GM19239 (cell line): ENCODE measurements around the gene ECE1.

Experiments
- DNase-seq: peaks from one replicate; pipeline ENCODE4 v3.0.0; 2011; ENCODE audit warnings: low spot score; ENCODE audit not compliant: insufficient read length
- FAIRE-seq: peaks from 2 replicates; lab custom pipeline; 2011; peaks lifted over from hg19 to GRCh38; lab: Jason Lieb, UNC

ECE1 gene

DNA sequence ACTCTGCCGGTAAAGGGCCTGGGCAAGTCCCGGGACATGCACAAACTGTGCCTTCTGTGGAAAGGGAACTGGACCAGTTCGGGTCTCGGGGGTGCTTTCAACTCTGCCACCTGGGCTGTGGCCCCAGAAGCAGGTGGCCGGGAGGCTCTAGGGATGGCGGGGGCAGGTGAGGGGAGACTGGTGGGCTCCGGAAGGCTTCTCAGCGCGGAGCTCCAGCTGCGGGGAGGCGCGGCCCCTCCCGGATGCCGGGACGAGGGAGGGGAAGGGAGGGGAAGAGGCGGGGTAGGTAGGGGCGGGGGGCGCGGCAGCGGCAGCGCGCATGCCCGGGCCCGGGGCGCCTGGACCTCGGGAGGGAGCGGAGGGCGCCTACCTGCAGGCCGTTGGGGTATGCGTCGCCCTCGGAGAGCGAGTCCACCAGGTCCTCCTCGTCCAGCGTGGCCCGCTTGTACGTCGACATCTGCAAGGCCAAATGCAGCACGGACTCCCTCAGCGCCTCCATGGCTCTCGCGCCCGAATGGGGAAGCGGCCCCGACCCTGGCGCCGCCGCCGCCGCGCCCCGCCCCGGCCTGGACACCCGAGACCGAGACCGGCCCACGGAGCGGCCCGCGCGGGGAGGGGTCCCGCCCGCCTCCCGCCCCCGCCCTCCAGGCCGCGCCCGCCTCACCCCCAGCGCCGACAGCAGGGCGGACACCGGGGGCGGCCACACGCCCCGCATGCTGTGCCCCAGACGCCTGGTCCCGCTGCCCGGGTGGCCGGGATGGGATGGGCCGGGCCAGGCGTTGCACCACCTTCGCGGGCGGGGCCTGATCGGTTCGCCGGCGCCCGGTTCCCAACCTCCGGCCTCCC is at the start of gene ECE1:
TSS of gene ECE1 (minus strand) at position 764 of the 846 bp plus-strand sequence. CDS start at position 715, 49 bp downstream.
- FAIRE-seq = no peak
- DNase-seq = no peak

DNA sequence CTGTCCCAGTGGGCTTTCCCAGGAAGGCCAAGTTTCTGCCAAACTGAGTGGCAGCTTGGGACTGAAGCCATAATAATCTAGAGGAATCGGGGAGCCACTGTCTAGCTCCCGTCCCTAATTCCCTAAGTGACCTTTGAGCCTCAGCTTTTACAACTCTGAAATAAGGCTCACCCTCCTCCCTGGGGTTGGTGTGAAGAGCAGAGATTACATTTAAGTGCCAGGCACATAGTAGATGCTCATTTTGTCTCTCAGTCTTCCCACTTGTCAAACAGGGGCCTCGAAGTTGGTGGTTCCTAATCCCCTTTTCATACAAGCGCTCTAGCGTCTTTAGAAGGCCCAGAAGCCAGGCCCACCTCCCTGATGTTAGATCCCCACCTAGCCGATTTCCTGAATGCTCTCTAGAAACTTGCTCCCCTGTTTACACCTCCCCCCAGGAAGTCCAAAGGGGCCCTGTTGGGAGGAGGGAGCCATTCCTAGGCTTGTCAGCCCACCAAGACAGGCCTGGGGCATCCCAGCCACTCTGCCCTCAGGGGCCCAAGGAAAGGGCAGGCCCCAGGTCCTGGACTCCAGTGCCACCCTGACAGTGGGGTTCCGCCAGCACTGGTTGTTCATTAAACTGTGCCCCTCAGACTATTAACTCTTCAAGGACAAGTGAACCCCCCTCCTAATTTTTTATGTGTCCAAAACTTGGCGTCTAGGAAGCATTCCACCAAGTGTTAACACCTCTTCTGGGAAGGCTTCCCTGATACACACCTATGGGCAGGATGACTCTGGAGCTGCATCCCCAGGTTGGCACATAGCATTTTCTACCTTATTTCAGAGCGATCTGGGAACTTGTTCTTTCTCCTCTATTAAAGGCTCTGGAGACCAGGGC is 49.3 kb upstream of the ECE1 start:
- FAIRE-seq (no peak), DNase-seq (no peak)

DNA sequence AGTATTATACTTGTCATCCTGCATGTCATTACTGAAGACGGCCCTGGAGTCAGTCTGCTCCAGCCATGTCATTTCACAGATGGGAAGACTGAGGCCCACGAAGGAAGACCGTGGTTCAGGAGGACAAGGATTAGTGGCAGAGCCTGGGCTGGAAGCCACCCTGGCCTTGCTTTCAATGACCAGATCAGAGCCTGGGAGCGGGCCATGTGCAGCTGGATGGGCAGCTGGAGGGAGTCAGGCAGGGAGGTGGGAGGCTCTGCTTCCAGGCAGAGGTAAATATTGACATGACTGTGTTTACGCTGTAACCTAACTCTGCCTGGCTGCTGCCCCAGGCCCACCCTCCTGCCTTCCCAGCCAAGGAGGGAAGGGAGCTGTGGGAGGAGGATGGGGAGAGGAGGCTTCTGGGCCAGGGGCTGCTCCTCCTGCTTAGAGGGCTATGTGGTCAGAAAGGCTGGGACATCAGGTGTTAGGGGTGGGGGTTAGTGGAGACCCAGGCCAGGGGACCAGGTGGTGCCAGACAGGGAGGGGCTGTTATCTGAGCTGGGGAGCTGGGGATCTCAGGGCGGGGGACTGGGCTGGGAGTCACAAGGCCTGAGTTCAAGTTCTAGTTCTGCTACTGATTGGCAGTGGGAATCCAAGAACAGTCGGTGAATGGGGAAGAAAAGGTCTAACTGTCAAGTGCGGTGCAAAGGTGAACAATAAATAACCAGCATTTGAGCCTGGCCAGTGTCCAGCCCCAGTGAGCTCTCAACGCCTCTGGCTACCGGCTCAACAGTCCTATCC is 48.5 kb upstream of the ECE1 start:
- no peak for DNase-seq
- no peak for FAIRE-seq

DNA sequence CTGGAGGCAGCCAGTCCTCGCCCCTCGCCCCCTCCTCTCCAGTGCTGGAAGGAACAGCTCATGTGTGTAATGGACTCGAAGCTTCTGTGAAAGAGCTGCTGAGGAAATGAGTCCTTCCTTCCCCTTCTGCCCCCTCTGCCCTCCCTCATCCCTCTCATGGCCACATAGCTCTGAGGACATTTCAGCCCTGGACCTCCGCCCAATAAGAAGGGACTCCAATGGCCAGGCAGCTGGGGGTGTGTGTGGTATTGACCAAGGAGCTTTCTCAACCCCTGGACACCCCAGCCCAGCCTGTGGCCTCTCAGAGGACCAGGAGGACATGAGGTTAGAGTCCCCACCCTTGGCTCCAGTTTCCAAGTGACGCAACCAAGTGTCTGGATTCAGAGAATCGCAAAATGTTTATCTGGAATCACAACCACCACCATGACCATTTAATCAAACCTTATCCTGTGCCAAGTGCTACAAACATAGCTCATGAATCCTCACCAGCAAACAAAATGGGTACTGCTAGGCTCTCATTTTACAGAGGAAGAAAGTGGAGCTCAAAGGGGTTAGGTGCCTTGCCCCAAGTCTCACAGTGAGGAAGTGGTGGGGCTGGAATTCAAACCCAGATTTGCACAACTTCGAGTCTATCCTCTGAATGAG is 47.8 kb upstream of the ECE1 start:
- no peak for DNase-seq
- FAIRE-seq = no peak

DNA sequence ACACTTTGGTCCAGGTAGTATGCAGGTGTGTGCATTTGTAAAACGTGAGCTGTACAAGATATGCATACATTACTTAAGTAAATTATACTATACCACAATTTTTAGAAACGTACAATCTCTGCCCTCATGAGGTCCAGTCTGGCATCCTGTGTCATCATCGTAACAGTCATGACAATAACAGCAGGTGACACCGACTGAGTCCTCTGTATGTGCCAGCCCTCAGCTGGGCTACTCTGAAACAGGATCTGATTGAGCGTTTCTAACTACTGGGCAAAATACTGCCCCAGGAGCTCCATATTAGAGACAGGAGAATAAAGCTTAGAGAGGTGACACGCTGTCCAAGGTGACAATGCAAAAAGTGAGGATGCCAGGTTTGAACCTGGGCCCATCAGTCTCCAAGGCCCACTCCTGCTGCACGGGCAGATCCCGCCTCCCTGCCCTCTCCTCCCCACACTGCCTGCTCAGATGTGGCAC is 47.2 kb upstream of the ECE1 start:
- no peak for DNase-seq
- FAIRE-seq = no peak

DNA sequence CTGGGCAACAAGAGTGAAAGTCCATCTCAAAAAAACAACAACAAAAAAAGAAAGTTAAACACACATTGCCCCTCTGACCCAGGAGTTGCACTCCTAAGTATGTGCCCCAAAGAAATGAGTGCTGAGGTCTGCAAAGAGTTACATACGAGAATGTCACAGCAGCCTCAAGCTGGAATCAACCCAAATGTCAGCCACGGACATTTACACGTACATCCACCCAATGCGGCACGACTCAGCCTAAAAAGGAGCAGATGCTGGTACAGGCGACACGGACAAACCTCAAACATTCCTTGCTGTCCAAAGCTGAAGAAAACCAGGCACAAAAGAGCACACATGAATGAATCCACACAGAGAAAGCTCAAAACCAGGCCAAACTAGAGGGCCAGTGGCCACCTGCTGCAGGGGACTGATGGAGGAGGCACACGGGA is 46.8 kb upstream of the ECE1 start:
- FAIRE-seq (no peak), DNase-seq (no peak)

DNA sequence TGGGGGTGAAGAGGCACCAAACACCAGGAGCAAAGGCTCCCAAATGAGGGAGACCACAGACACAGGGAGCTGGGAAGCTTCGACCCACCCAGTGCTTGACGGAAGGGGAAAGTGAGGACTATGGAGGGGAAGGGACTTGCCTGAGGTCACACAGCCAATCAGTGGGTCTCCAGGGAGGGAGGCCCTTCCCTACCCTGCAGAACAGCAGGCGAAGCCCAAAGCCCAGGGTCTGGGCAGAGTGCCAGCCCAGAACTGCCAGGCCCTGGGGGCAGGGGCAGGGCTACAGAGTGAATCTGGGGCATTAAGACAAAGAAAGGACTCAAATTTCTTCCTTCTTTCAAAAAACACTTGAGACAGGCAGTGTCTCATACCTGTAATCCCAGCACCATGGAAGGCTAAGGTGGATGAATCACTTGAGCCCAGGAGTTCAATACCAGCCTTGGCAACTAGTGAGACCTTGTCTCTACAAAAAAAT is 45.5 kb upstream of the ECE1 start:
- DNase-seq = no peak
- FAIRE-seq = no peak

DNA sequence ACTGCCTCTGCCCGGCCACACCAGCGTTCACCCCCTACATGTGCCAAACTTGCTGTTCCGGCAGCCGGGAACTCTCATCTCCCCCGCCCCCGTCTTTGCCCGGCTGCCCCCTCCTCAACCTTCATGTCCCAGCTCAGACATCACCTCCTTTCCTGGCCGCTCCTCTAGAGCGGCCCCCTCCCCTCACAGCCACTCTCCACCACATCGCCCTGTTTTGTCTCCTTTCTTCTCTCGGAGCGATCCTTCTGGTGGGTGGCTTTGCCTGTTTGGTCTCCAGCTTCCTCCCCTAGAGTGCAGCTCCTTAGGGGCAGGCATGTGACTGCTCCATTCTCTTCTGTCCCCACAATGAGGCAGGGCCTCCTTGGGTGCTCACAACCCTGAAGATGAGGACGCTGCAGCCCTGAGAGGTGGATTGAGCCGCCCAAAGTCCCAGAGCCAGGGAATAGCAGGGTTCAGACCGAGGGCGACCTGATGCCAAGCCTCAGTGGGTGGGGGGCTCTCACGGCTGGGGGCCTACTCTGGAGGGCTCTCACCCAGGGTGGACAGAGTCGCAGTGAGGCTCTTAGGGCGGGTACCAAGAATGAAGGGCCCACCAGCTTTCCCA is 44.9 kb upstream of the ECE1 start:
- no peak for DNase-seq
- peak; percentile 11 for FAIRE-seq

DNA sequence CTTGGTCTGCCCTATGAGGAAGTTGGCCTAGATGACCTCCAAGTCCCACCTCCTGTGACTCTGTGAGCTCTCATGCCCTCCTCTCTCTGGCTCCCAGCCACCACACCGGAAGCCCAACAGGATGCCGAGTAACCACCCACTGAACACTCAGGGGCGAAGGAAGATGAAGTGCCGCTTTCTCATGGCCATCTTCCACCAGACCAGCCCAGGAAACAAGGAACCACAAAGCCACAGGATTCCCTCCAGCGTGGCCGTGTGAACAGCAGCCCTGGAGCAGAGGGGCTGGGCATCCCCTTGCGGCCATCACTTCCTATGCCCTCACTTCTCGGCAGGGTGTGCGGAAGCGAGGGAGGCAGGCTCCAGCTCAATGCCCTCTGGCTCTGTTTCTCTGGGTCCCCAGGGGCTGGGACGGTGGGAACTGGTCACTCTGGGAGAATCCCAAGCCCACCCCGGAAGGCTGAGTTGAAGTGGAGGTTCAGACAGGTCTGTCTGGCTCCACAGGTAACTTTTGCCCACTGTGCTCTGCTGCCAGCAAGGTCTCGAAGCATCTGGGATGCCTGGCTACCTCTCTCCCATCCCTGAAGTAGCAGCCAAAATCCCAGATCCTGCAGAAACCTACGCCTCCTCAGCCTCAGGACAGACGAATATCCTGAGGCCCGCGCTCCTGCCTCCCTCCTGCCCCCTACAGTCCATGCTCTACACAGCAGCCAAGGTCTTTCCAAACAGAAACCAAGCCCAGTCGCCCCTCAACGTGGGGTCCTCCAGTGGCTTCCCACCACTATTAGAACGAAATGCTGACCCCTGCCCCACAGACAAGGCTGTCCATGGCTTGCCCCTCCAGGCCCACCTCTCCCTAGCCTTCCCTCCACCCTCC is 44.2 kb upstream of the ECE1 start:
- FAIRE-seq (peak; percentile 89), DNase-seq (peak; percentile 75)

DNA sequence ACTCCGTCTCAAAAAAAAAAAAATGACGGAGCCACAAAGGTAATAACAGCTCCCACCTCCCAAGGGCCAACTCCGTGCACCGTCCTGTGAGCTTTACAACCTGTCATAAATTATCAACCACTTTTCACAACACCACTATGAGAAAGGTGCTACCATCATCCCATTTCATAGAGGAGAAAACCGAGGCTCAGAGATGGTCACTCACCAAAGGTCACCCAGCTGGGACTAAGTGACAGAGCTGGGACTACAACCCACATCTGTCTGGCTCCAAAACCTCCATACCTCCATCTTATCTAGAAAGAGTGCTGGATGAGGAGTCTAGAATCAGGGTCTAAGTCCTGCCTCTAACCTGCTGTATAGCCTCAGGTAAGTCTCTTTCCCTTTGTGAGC is 43.6 kb upstream of the ECE1 start:
- DNase-seq = no peak
- FAIRE-seq = no peak

DNA sequence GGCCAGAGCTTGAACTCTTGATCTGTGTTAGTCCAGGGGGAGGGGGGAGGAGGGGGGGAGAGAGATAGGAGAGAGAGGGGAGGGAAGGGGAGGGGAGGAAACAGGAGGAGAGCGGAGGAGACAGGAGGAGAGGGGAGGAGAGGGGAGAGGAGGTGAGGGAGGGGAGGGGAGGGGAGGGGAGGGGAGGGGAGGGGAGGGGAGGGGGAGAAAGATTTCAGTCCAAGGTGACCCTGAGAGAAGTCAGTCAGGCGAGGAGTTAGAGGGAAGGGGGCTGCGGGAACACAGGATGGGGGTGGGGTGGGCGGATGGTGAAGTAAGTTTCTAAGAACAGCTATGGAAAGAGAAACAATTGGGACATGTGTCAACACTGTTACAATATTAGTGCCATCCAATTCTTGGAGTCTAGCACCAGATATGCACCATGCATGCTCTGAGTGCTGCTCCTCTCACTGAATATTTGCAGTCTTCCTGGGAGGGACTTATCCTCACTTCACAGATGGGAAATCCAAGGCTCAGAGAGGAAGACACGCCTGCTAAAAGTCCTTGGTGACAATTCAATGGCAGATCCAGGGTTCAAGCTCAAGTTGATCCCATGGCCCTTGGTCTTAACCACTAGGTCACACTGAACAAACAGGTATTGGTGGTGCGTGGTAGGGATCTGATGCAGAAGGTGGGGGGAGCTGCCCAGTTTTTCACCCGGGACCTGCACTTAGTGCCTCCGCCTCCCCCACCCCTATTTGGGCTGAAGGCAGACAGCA is 42.5 kb upstream of the ECE1 start:
- no peak for DNase-seq
- FAIRE-seq = no peak

DNA sequence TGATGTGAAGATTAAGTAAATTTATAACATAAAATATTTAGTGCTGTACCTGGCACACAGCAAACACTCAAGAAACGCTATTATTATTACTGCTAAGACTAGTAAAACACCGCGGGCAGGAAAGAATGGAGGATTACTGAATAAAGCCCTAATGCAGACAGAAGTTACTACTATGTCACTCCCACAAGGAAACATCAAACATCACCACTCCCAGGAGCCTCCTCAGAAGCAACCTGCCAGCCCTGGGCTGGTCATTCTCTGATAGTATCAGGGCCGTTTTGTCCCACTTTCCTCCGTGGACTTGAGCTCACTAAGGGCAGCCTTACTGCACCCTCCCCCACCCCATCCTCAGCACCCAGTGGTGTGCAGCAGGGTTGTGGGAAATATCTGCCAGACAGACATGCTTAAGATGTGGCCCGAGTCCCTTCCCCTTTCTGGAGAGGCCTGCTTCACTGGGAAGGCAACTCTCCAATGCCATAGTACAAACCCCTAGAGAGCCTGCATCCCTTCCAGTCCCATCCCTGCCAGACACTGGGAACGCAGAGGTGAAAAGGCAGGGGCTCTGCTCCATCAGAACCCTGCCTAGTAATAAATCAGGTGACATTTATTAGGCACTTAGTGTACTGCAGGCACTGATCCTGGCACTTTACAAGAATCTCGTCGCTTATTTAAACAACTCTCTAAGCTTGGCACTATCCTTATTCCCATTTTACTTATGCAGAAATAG is 41.7 kb upstream of the ECE1 start:
- FAIRE-seq (no peak), DNase-seq (no peak)

DNA sequence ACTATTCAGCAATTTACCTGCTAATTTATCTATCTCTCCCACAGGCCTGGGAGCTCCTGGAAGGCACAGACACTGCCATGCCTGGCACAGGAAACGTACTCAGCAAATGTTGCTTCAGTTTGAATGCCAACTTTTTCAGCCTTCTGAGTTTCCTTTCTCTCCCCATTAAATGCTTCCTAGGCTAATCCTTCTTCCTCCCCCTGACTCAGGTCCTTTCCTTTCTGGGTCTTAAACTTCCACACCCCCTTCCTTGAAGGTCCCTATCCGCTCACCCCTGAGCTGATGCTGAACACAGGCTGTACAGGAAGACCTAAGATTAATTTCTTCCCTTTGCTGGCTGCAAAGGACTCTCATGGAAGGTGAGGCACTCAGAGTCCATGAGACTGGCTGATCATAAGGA is 40.3 kb upstream of the ECE1 start:
- FAIRE-seq = no peak
- DNase-seq = no peak

DNA sequence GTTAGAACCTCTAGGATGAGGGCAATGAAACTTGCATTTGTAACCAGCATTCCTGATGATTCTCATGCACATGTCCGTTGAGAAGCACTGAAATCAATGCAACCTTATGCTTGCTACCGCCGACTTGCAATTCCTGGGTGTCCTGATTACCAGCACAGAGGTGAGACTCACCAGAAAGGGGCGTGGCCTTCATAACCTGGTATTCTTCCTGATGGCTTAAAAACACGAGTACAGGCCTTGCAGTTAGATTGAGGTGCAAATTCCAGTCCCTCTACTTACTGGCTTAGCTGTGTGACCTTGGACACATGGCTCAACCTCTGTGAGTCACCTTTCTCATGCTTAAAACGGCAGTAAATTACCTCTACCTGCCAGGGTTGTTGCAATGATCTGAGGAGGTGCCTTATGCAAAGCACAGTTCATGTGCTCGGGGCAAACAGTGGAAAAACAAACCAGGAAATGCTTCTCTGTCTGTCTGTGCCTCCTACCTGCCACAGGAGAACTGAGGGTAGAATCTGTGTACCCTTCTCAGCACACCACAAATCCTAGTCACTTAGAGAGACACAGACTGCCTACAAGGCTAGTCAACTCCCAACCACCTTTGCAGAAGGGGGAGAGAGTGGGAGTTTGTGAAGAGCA is 39.1 kb upstream of the ECE1 start:
- FAIRE-seq (no peak), DNase-seq (no peak)

DNA sequence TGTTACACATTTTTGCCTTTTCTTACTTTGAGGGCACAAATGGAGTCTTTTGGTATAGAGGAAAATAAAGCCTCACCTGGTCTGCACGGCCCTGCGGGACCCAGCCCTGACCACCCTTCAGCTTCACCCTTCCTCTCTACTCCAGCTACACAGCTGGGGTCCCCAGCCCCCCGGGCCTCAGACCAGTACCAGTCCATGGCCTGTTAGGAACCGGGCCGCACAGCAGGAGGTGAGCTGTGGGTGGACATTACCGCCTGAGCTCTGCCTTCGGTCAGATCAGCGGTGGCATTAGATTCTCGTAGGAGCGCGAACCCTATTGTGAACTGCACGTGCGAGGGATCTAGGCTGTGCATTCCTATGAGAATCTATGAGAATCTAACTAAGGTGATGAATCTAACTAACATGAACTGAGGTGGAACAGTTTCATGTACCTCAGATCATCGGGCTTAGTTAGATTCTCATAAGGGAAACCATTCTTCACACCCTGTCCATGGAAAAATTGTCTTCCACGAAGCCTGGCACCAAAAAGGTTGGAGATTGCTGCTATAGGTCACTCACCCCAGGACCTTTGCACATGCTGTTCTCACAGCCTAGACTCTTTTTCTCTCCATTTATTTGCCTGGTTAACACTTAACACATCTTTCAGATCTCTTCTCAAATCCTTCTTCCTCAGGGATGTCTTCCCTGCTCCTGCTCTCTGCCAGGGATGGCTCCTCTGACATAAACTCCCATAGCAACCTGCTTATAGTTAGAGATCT is 37.5 kb upstream of the ECE1 start:
- no peak for FAIRE-seq

DNA sequence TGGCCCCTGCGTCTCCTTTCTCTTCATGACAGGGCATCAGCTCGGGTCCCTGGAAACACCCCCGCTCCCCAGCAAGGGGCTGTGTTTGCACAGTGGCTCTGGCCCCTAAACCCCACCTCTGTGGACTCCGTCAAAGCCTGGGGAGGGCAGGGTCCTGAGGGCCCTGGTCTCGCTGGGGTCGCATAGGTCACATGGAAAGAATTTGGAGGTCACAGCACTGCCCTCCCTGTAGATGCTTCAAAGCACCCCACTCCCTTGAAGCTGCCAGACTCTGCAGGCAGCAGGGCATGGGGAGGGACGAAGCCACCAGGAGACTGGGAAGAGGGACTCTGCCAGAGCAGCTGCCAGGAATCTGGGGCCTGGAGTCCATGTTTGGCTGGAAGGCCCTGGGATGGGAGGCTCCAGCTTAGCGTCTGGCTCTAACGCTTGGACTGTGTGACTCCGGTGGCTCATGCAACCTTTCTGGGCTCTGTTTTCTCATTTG is 36.6 kb upstream of the ECE1 start:
- no peak for FAIRE-seq
- DNase-seq = no peak

More for the DNA sequence above, 37.5 kb upstream of the ECE1 start:
- DNase-seq = no peak
